ENCODE results near the gene COBL. TPM values are rescaled to one million over a fixed set of nuclear protein-coding genes. Genes with fewer than 3 reads are reported as not detected.

Gene COBL, protein sequence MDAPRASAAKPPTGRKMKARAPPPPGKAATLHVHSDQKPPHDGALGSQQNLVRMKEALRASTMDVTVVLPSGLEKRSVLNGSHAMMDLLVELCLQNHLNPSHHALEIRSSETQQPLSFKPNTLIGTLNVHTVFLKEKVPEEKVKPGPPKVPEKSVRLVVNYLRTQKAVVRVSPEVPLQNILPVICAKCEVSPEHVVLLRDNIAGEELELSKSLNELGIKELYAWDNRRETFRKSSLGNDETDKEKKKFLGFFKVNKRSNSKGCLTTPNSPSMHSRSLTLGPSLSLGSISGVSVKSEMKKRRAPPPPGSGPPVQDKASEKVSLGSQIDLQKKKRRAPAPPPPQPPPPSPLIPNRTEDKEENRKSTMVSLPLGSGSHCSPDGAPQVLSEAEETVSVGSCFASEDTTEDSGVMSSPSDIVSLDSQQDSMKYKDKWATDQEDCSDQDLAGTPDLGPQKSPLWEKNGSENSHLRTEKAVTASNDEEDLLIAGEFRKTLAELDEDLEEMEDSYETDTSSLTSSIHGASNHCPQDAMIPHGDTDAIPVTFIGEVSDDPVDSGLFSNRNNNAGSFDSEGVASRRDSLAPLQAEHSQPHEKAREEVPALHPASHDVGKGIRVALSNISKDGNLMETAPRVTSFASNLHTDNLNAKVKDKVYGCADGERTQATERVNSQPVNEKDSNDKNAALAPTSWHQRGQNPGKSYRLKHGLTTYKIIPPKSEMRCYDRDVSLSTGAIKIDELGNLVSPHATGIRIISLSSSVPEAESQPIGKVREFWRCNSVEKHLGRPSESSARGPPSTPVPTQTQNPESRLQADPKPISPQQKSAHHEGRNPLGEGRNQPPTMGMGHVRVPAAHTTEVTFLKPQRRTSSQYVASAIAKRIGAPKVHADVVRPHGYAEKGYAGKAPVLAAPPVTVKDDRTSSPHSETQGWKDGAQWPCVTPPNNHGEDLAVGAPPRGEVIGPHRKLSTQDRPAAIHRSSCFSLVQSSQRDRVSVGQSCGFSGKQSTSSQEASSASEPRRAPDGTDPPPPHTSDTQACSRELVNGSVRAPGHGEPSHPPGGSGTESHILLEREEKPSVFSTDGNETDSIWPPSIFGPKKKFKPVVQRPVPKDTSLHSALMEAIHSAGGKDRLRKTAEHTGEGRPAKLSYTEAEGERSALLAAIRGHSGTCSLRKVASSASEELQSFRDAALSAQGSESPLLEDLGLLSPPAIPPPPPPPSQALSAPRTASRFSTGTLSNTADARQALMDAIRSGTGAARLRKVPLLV
- polyA plus RNA-seq (2012; ENCODE audit: insufficient read length, low read depth), result 0.10 TPM

DNA sequence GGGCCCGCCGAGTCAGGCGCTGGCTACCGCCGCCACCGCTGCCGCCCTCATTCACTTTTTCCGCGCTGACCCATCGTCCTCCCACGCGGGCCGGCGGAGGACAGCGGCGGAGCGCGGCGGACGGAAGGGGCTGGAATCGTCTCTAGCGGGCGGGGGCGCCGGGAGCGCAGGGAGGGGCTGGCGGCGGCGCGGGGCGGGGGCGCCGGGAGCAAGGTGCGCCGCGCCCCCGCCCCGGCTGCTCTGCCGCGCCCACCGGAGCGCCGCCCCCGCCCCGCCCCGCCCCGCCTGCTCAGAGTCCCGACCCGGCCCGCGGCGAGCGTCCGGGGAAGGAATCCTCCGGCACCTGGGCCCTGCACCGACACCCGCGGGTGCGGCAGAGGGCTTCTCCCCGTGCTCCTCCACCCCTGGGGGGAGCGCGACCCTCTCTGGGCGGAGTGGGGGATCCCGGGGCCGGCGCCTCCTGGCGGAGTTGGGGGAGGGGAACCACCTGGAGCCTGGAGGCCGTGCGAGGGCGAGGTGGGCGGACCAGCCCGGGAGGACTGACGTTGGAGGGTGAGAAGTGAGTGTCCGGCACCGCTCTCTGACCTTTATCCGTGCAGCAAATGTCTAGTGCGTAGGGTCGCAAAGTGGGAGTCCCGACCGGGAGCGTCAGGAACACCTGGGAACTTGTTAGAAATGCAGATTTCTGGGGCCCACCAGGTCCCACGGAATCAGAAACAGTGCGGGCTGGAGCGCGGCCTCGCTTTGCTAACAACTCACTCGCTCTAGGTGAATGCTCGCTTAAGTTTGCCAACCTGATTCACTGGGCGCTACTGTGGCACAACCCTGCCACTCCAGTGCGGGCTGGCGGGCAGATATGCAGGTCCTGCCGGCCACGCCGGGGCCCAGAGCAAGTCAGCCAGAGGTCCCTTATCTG lies at the start of gene COBL:
COBL (minus strand) TSS at position 144 of the 916 bp plus-strand sequence. CDS start 176 bp downstream, outside the sequence.
- TF ChIP-seq, protein P1, sequence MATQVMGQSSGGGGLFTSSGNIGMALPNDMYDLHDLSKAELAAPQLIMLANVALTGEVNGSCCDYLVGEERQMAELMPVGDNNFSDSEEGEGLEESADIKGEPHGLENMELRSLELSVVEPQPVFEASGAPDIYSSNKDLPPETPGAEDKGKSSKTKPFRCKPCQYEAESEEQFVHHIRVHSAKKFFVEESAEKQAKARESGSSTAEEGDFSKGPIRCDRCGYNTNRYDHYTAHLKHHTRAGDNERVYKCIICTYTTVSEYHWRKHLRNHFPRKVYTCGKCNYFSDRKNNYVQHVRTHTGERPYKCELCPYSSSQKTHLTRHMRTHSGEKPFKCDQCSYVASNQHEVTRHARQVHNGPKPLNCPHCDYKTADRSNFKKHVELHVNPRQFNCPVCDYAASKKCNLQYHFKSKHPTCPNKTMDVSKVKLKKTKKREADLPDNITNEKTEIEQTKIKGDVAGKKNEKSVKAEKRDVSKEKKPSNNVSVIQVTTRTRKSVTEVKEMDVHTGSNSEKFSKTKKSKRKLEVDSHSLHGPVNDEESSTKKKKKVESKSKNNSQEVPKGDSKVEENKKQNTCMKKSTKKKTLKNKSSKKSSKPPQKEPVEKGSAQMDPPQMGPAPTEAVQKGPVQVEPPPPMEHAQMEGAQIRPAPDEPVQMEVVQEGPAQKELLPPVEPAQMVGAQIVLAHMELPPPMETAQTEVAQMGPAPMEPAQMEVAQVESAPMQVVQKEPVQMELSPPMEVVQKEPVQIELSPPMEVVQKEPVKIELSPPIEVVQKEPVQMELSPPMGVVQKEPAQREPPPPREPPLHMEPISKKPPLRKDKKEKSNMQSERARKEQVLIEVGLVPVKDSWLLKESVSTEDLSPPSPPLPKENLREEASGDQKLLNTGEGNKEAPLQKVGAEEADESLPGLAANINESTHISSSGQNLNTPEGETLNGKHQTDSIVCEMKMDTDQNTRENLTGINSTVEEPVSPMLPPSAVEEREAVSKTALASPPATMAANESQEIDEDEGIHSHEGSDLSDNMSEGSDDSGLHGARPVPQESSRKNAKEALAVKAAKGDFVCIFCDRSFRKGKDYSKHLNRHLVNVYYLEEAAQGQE (IDR thresholded peaks at IDR 0.05; ENCODE audit: insufficient read depth in 1 of 2, low read depth in 2 of 2, low read length in 2 of 2), result no peak
- TF ChIP-seq FOXP2 (optimal IDR thresholded peaks at IDR 0.05; ENCODE audit: borderline replicate concordance, extremely low read depth, extremely low read length, insufficient read depth), result no peak
- TF ChIP-seq TAF1 (IDR thresholded peaks at IDR 0.05; ENCODE audit: borderline replicate concordance, insufficient read depth, low read length), result no peak
- no peak for TF ChIP-seq POLR2AphosphoS5 (IDR thresholded peaks at IDR 0.05; ENCODE audit: low read depth, low read length)

DNA sequence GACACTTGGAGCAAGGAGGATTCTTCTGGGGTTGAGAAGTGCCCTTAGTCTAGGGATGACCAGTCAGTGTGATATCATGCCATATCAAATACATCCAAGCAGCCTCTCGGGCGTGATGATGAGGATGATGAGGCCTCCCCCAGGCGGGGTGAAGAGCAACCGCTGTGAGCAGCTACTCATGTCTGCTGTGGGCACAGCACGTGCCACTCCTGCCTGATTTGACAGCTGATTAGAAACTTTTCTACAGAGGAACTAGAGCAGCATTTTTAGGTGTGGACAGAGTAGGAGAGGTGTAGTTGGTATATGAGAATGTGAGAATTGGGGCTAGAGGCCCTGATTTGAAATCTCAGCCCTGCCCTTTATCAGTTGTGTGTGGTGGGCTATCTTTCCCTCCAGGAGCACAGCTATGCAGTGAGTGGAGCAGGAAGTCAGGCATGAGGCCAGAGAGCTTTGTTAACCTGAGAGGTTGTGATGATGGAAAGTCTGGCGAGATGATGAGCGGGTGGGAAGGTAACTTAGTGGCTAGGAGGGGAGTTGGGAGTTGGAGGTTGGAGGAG lies 49.6 kb upstream of the COBL start:
- TF ChIP-seq FOXP2 (optimal IDR thresholded peaks at IDR 0.05; ENCODE audit: borderline replicate concordance, extremely low read depth, extremely low read length, insufficient read depth) (no peak), POLR2AphosphoS5 (IDR thresholded peaks at IDR 0.05; ENCODE audit: low read depth, low read length) (no peak), TAF1 (IDR thresholded peaks at IDR 0.05; ENCODE audit: borderline replicate concordance, insufficient read depth, low read length) (no peak), SIN3A (IDR thresholded peaks at IDR 0.05; ENCODE audit: borderline replicate concordance, insufficient read depth, low read length) (no peak)
- TF ChIP-seq, protein P1 (IDR thresholded peaks at IDR 0.05; ENCODE audit: insufficient read depth in 1 of 2, low read depth in 2 of 2, low read length in 2 of 2), result no peak

- TF ChIP-seq FOXP2 (optimal IDR thresholded peaks at IDR 0.05; ENCODE audit: borderline replicate concordance, extremely low read depth, extremely low read length, insufficient read depth), result no peak
- TF ChIP-seq POLR2AphosphoS5 (IDR thresholded peaks at IDR 0.05; ENCODE audit: low read depth, low read length), result no peak
- TF ChIP-seq, protein P1 (IDR thresholded peaks at IDR 0.05; ENCODE audit: insufficient read depth in 1 of 2, low read depth in 2 of 2, low read length in 2 of 2), result no peak
- TF ChIP-seq TAF1 (IDR thresholded peaks at IDR 0.05; ENCODE audit: borderline replicate concordance, insufficient read depth, low read length), result no peak
- no peak for TF ChIP-seq SIN3A (IDR thresholded peaks at IDR 0.05; ENCODE audit: borderline replicate concordance, insufficient read depth, low read length)
These were observed 41.2 kb upstream of the COBL start for GRCh38 chr7:51357821-51358220.

All from PFSK-1 (cell line).